SK-N-SH (cell line): ENCODE measurements around the gene CKS1B. TPM values are rescaled to one million over a fixed set of nuclear protein-coding genes. Genes with fewer than 3 reads are reported as not detected.

ENCODE experiments used
- CTCF ChIA-PET: fragments of 300-600, 350-600 bp; formaldehyde crosslinking; extraction: SDS; loops from one replicate; lab custom pipeline; 2021; lab: Yijun Ruan, JAX
- POLR2A ChIA-PET: fragments of 350-600 bp; sonication (Branson Sonifier 250); formaldehyde crosslinking; extraction: SDS; loops from one replicate; lab custom pipeline; 2020; ENCODE audit warnings: antibody characterized with exemption, inconsistent platforms; lab: Yijun Ruan, JAX
- DNase-seq: peaks from one replicate; pipeline ENCODE4 v3.0.0; 2012
- H2AFZ ChIP-seq: fragments of 200-600 bp; sonication (generic); 2 replicates; pipeline ENCODE4 v1.8.1; 2016; ENCODE audit warnings: antibody characterized with exemption, mild to moderate bottlenecking, low read depth
- H3F3A ChIP-seq: fragments of 200-600 bp; sonication (generic); replicated peaks from 2 replicates; pipeline ENCODE3; 2016; ENCODE audit warnings: antibody characterized with exemption, mild to moderate bottlenecking; ENCODE audit not compliant: insufficient read depth
- H3K27ac ChIP-seq, 2 experiments: fragments of 200-500 bp in 1 of 2; fragments of 200-600 bp in 1 of 2; sonication (Bioruptor generic) in 1 of 2; sonication (generic), shearing (Covaris generic) in 1 of 2; 2 replicates each; pipeline versions ENCODE4 v1.5.1 to v1.6.1; 2014 to 2016; ENCODE audit warnings: low read depth in 2 of 2, inconsistent platforms in 1 of 2, low read length in 1 of 2, mild to moderate bottlenecking in 1 of 2, mixed read lengths in 1 of 2
- H3K27me3 ChIP-seq: fragments of 200-600 bp; sonication (generic), shearing (Covaris generic); 2 replicates; pipeline ENCODE4 v1.6.1; 2016; ENCODE audit warnings: mixed run types; ENCODE audit not compliant: insufficient read depth
- H3K36me3 ChIP-seq, 2 experiments: fragments of 200-500 bp in 1 of 2; fragments of 200-600 bp in 1 of 2; sonication (Bioruptor generic) in 1 of 2; sonication (generic) in 1 of 2; replicated peaks in 1 of 2; 2 replicates each; pipeline versions ENCODE3 to v1.5.1; 2014 to 2016; ENCODE audit warnings: low read length in 1 of 2, mild to moderate bottlenecking in 1 of 2; ENCODE audit not compliant: insufficient read depth in 2 of 2, control insufficient read depth in 1 of 2
- H3K4me1 ChIP-seq, 2 experiments: fragments of 200-500 bp in 1 of 2; fragments of 200-600 bp in 1 of 2; sonication (Bioruptor generic) in 1 of 2; sonication (generic), shearing (Covaris generic) in 1 of 2; 2 replicates each; pipeline versions ENCODE4 v1.5.1 to v1.6.1; 2014 to 2016; ENCODE audit warnings: low read depth in 1 of 2, low read length in 1 of 2, mixed run types in 1 of 2; ENCODE audit not compliant: insufficient read depth in 2 of 2, control insufficient read depth in 1 of 2
- H3K4me2 ChIP-seq: fragments of 200-600 bp; sonication (generic), shearing (Covaris generic); 2 replicates; pipeline ENCODE4 v1.6.1; 2017; ENCODE audit warnings: mixed run types
- H3K4me3 ChIP-seq, 2 experiments: fragments of 200-500 bp in 1 of 2; fragments of 200-600 bp in 1 of 2; sonication (Bioruptor generic) in 1 of 2; sonication (generic), shearing (Covaris generic) in 1 of 2; 2 replicates each; pipeline versions ENCODE4 v1.5.1 to v1.8.1; 2014 to 2016; ENCODE audit warnings: low read depth in 2 of 2, inconsistent platforms in 1 of 2, low read length in 1 of 2, mild to moderate bottlenecking in 1 of 2, mixed read lengths in 1 of 2, moderate library complexity in 1 of 2
- H3K79me2 ChIP-seq: fragments of 200-600 bp; sonication (generic); 2 replicates; pipeline ENCODE4 v1.8.1; 2017; ENCODE audit warnings: mild to moderate bottlenecking; ENCODE audit not compliant: insufficient read depth
- H3K9ac ChIP-seq: fragments of 200-600 bp; sonication (generic); 2 replicates; pipeline ENCODE4 v1.6.1; 2017; ENCODE audit warnings: mixed run types
- H3K9me2 ChIP-seq: fragments of 200-600 bp; sonication (generic); 2 replicates; pipeline ENCODE4 v1.6.1; 2017; ENCODE audit warnings: mixed run types
- H3K9me3 ChIP-seq: fragments of 200-600 bp; sonication (generic); 2 replicates; pipeline ENCODE4 v1.6.1; 2017; ENCODE audit warnings: mixed run types, mild to moderate bottlenecking, moderate library complexity
- H4K20me1 ChIP-seq: fragments of 200-600 bp; sonication (generic); 2 replicates; pipeline ENCODE4 v1.6.1; 2017; ENCODE audit warnings: mild to moderate bottlenecking, mixed run types; ENCODE audit not compliant: insufficient read depth
- ELF1 ChIP-seq: IDR thresholded peaks from 2 replicates; pipeline ENCODE4 v1.4.0; 2012
- EZH2phosphoT487 ChIP-seq: fragments of 200-600 bp; sonication (generic); IDR thresholded peaks from 2 replicates; pipeline ENCODE4 v1.6.1; 2017; ENCODE audit warnings: low read depth, mixed run types, mild to moderate bottlenecking, antibody characterized with exemption, moderate library complexity, borderline replicate concordance
- FOSL2 ChIP-seq: IDR thresholded peaks from 2 replicates; pipeline ENCODE4 v1.4.0; 2012; ENCODE audit warnings: low read depth, mild to moderate bottlenecking, moderate library complexity, borderline replicate concordance
- FOXM1 ChIP-seq: IDR thresholded peaks from 2 replicates; pipeline ENCODE4 v1.4.0; 2012; ENCODE audit warnings: low read depth, mild to moderate bottlenecking
- GABPA ChIP-seq: IDR thresholded peaks from 2 replicates; pipeline ENCODE4 v1.4.0; 2012; ENCODE audit warnings: low read depth, mild to moderate bottlenecking
- GATA2 ChIP-seq: sonication (generic); formaldehyde crosslinking; IDR thresholded peaks from 2 replicates; pipeline ENCODE4 v1.5.0; 2020; ENCODE audit warnings: mild to moderate bottlenecking, missing genetic modification reagents
- MXI1 ChIP-seq: IDR thresholded peaks from 2 replicates; pipeline ENCODE4 v1.6.1; 2012; ENCODE audit warnings: mild to moderate bottlenecking, low read depth, low read length, improper control_type of control experiment
- PBX3 ChIP-seq: IDR thresholded peaks from 2 replicates; pipeline ENCODE4; 2012
- RAD21 ChIP-seq: IDR thresholded peaks from 2 replicates; pipeline ENCODE4 v1.6.1; 2012; ENCODE audit warnings: mild to moderate bottlenecking, low read length
- SIN3A ChIP-seq: IDR thresholded peaks from 2 replicates; pipeline ENCODE4 v1.6.1; 2012; ENCODE audit warnings: low read depth, mild to moderate bottlenecking, low read length, moderate library complexity, borderline replicate concordance
- TAF1 ChIP-seq: IDR thresholded peaks from 2 replicates; pipeline ENCODE4 v1.6.1; 2012; ENCODE audit warnings: low read depth, mild to moderate bottlenecking, low read length, moderate library complexity, borderline replicate concordance
- WGBS: methylation state at CpG from one replicate; pipeline ENCODE4 v1.1.6; 2017; ENCODE audit warnings: low lambda C conversion rate; 5-methylcytosine and 5-hydroxymethylcytosine counted together
- polyA plus RNA-seq, 3 experiments: library from polyadenylated mRNA; depleted of rRNA; stranded (reverse); fragments of >200 nt; gene quantifications; 2 replicates each; pipeline ENCODE4 v1.2.3, GENCODE V29; 2012
- TF ChIP-seq, protein P1 (sequence below): IDR thresholded peaks from 2 replicates; pipeline ENCODE4 v1.4.0; 2012; ENCODE audit warnings: low read depth

CKS1B gene
- polyA plus RNA-seq, 1 of the 3 experiments (the other 2 are of a cell fraction): 308 TPM

DNA sequence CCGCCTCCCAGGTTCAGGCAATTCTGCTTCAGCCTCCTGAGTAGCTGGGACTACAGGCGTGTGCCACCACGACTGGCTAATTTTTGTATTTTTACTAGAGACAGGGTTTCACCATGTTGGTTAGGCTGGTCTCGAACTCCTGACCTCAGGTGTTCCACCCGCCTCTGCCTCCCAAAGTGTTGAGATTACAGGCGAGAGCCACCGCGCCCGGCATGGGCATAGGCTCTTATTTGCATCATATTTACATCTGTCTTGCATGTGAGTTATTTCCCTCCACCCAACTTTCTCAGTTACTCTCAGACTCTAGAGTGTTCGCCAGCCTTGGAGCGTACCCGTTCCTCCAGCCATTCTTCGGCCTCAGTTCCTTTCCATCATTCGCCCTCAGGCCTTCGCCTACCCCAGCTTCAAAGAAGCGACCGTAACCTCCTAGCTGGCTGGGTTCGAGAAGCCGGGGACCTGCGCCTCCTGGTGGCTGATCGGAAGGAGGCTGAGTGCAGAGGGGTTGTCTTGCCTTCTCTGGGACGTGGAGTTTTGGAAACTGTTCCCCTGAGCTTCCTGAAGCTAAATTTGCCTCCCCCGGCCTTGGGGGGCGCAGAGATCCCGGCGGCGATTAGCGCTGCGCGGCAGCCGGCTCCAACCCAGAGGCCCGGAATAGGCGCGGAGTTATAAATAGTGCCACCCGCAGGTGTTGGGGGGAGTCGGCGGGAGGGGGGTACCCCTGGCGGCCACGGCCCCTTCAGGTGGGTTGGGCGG lies 24.5 kb downstream of the CKS1B start (continued):
- TF ChIP-seq FOXM1 (no peak), SIN3A (peak; percentile 50; the same call in 1 of the 2 replicates), RAD21 (peak; percentile 70), ELF1 (no peak), GATA2 (CRISPR knock-in tag) (peak; percentile 12; the same call in 1 of the 2 replicates), GABPA (no peak), PBX3 (no peak)
- TF ChIP-seq, protein P1, sequence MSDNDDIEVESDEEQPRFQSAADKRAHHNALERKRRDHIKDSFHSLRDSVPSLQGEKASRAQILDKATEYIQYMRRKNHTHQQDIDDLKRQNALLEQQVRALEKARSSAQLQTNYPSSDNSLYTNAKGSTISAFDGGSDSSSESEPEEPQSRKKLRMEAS: peak; percentile 20; the same call in 1 of the 2 replicates

DNA sequence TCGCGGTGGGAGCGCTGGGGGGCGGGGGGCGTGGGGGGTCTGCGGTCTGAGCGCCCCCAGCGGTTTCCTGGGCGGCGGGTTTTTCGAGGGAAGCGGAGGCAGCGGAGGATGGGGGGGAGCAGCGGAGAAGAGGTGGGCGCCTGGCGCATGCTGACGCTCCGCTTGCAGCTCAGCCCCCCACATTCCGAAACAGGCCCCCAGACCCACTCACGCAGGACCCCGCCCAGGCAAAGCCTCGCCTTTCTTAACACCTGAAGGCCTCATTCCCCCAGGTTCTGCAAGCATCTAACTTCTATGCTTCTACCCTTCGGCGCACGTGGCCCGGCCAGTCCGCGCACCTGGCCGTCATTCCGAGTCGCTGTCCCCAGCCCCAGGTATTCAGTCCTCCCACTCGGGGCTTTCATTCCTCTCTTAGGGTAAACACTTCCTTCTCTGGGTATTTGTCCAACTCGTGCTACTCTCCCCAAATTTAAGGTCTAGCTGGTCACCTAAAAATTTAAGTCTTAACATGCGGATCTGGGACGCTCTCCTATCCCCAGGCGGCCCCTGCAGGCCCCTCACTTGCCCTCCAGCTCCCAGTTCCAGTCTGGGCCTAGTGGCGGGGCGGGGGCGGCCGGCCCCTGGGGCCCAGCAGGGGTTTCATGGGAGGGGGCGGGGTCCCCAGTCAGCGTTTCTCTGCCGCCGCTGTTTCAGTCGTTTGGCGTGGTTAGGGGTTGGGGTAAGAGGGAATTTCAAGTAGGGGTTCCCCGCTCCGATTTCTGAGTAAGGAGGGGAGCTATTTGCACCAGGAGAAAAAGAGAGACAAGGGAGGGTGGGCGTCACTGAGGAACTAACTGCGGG lies 25.3 kb downstream of the CKS1B start:
- CTCF ChIA-PET: interaction anchor here (0.6 to 14.0 kb wide), 33 partner anchors 9 to 519 kb away, joined by 3 to 640 read pairs (median 6); partner anchors contain the start of genes ADAM15, CKS1B, CLK2 and EFNA3
- peak overlapping the region; percentile 96 for H3K4me2 ChIP-seq
- H4K20me1 ChIP-seq: no peaks in the 10 kb centered on the region
- peaks cover 20 to 24% of the 10 kb centered on the region in 2 experiments for H3K4me1 ChIP-seq
- WGBS: 18% methylated on average over 43 of the region's 50 CpGs
- peak overlapping the region; percentile 70; the same call in 1 of the 2 replicates for H2AFZ ChIP-seq
- no peaks in the 10 kb centered on the region for H3K36me3 ChIP-seq
- DNase-seq: peak; percentile 64
- H3K79me2 ChIP-seq: peaks cover 25% of the 10 kb centered on the region
- no peak for TF ChIP-seq SIN3A
- TF ChIP-seq TAF1: 0 out of 2 replicates have a peak, but pooled peaks have one; percentile 14
- no peak for TF ChIP-seq FOSL2
- peak; percentile 67; the same call in 1 of the 2 replicates for TF ChIP-seq MXI1
- TF ChIP-seq RAD21: no peak
- no peak for TF ChIP-seq EZH2phosphoT487
- TF ChIP-seq, protein P1: peak; percentile 56; the same call in 1 of the 2 replicates
- H3K9ac ChIP-seq: peak overlapping the region; percentile 40; the same call in 1 of the 2 replicates
- no peaks in the 10 kb centered on the region for H3K9me3 ChIP-seq
- H3K27me3 ChIP-seq: no peaks in the 10 kb centered on the region
- POLR2A ChIA-PET: interaction anchor here (0.7 to 3.0 kb wide), 7 partner anchors 12 to 44 kb away, joined by 3 to 18 read pairs (median 3); partner anchors contain the start of genes FLAD1, PBXIP1, PYGO2 and SHC1
- H3K4me3 ChIP-seq: peak overlapping the region; percentile 57 to 71
- H3K27ac ChIP-seq: peak overlapping the region; percentile 92 to 94
- no peaks in the 10 kb centered on the region for H3K9me2 ChIP-seq
- peaks cover 30% of the 10 kb centered on the region for H3F3A ChIP-seq
